Measurements from ENCODE around the gene IL13RA1.

GRCh38 chrX:118763489-118763888 lies 36.1 kb downstream of the IL13RA1 start:
- TF ChIP-seq CTCF (IDR thresholded peaks at IDR 0.05) (no peak), EZH2phosphoT487 (IDR thresholded peaks at IDR 0.05) (no peak)
